GM18505 (cell line): ENCODE results near the gene SLFN14.

ENCODE experiments used
- ATAC-seq: cut with Tn5 transposase; IDR thresholded peaks from one replicate; pipeline ENCODE4 v1.9.1; 2021; ENCODE audit not compliant: unreplicated experiment
- POLR2A ChIP-seq: IDR thresholded peaks from 4 replicates; pipeline ENCODE4 v1.6.1; 2011; ENCODE audit warnings: borderline replicate concordance; ENCODE audit not compliant: insufficient read depth, insufficient read length; ENCODE audit errors: extremely low read depth

Gene SLFN14

GRCh38 chr17:35560703-35561102 is at the start of gene SLFN14:
TSS of gene SLFN14 (minus strand) at chr17:35560819. CDS start at chr17:35558062, 2,757 bp downstream.
- TF ChIP-seq POLR2A = no peak
- ATAC-seq = no peak

GRCh38 chr17:35609831-35610230 is 49.2 kb upstream of the SLFN14 start:
- TF ChIP-seq POLR2A = no peak
- no peak for ATAC-seq

- TF ChIP-seq POLR2A = no peak
- ATAC-seq = no peak
Measured at GRCh38 chr17:35607239-35607847, 46.7 kb upstream of the SLFN14 start.

GRCh38 chr17:35605678-35606077 is 45.1 kb upstream of the SLFN14 start:
- no peak for TF ChIP-seq POLR2A
- no peak for ATAC-seq

GRCh38 chr17:35603674-35604073 is 43.1 kb upstream of the SLFN14 start:
- no peak for TF ChIP-seq POLR2A
- ATAC-seq = no peak

GRCh38 chr17:35597604-35598003 is 37.0 kb upstream of the SLFN14 start:
- TF ChIP-seq POLR2A = no peak
- no peak for ATAC-seq

- TF ChIP-seq POLR2A = no peak
- no peak for ATAC-seq
Measured at GRCh38 chr17:35596530-35597233, 36.1 kb upstream of the SLFN14 start.

GRCh38 chr17:35596072-35596471 is 35.5 kb upstream of the SLFN14 start:
- no peak for TF ChIP-seq POLR2A
- ATAC-seq = no peak

GRCh38 chr17:35588196-35588920 is 27.7 kb upstream of the SLFN14 start:
- ATAC-seq = no peak
- TF ChIP-seq POLR2A = no peak

- TF ChIP-seq POLR2A = peak; percentile 74
- peak; percentile 82 for ATAC-seq
Measured at GRCh38 chr17:35587074-35587961, 26.7 kb upstream of the SLFN14 start, which contains the start of gene AP2B1. TSS of gene AP2B1 (plus strand) at chr17:35587322. CDS start at chr17:35594031, 6,709 bp downstream.

- ATAC-seq = no peak
- no peak for TF ChIP-seq POLR2A
Measured at GRCh38 chr17:35586569-35587073, 26.0 kb upstream of the SLFN14 start.

- no peak for ATAC-seq
- TF ChIP-seq POLR2A = no peak
Measured at GRCh38 chr17:35584061-35584460, 23.4 kb upstream of the SLFN14 start.
